Measurements from ENCODE around the gene FIGNL2.

The FIGNL2 gene

GRCh38 chr12:51822261-51822616 is 26.3 kb downstream of the FIGNL2 start:
- Histone ChIP-seq H3K27me3 (replicated peaks; ENCODE audit: control insufficient read depth, insufficient read depth, low read length) (no peaks in the 10 kb centered on the region; the same call in 1 of the 2 replicates), H3K4me3 (replicated peaks; ENCODE audit: low read depth, low read length) (no peak overlapping the region), H3K36me3 (ENCODE audit: control insufficient read depth, insufficient read depth, low read length) (no peaks in the 10 kb centered on the region)
- TF ChIP-seq CTCF (IDR thresholded peaks at IDR 0.05; ENCODE audit: insufficient read depth, low read length, poor library complexity, severe bottlenecking), result no peak
- DNase-seq (ENCODE audit: extremely low read depth, insufficient read length), result no peak

GRCh38 chr12:51821440-51822260 is 26.9 kb downstream of the FIGNL2 start:
- TF ChIP-seq CTCF (IDR thresholded peaks at IDR 0.05; ENCODE audit: insufficient read depth, low read length, poor library complexity, severe bottlenecking), result no peak
- Histone ChIP-seq H3K27me3 (replicated peaks; ENCODE audit: control insufficient read depth, insufficient read depth, low read length) (no peaks in the 10 kb centered on the region; the same call in 1 of the 2 replicates), H3K4me3 (replicated peaks; ENCODE audit: low read depth, low read length) (no peak overlapping the region), H3K36me3 (ENCODE audit: control insufficient read depth, insufficient read depth, low read length) (no peaks in the 10 kb centered on the region)
- no peak for DNase-seq (ENCODE audit: extremely low read depth, insufficient read length)

- H3K36me3 ChIP-seq (ENCODE audit: control insufficient read depth, insufficient read depth, low read length), result no peaks in the 10 kb centered on the region
- H3K27me3 ChIP-seq (replicated peaks; ENCODE audit: control insufficient read depth, insufficient read depth, low read length), result no peaks in the 10 kb centered on the region; the same call in 1 of the 2 replicates
- no peak overlapping the region for H3K4me3 ChIP-seq (replicated peaks; ENCODE audit: low read depth, low read length)
- peak; percentile 55 for DNase-seq (ENCODE audit: extremely low read depth, insufficient read length)
- no peak for TF ChIP-seq CTCF (IDR thresholded peaks at IDR 0.05; ENCODE audit: insufficient read depth, low read length, poor library complexity, severe bottlenecking)
Measured at GRCh38 chr12:51820526-51821439, 27.7 kb downstream of the FIGNL2 start.

- no peaks in the 10 kb centered on the region for H3K36me3 ChIP-seq (ENCODE audit: control insufficient read depth, insufficient read depth, low read length)
- no peaks in the 10 kb centered on the region; the same call in 1 of the 2 replicates for H3K27me3 ChIP-seq (replicated peaks; ENCODE audit: control insufficient read depth, insufficient read depth, low read length)
- no peak for DNase-seq (ENCODE audit: extremely low read depth, insufficient read length)
- no peak overlapping the region for H3K4me3 ChIP-seq (replicated peaks; ENCODE audit: low read depth, low read length)
- TF ChIP-seq CTCF (IDR thresholded peaks at IDR 0.05; ENCODE audit: insufficient read depth, low read length, poor library complexity, severe bottlenecking), result no peak
Measured at GRCh38 chr12:51819736-51820525, 28.6 kb downstream of the FIGNL2 start.

- H3K27me3 ChIP-seq (replicated peaks; ENCODE audit: control insufficient read depth, insufficient read depth, low read length), result no peaks in the 10 kb centered on the region; the same call in 1 of the 2 replicates
- TF ChIP-seq CTCF (IDR thresholded peaks at IDR 0.05; ENCODE audit: insufficient read depth, low read length, poor library complexity, severe bottlenecking), result no peak
- H3K36me3 ChIP-seq (ENCODE audit: control insufficient read depth, insufficient read depth, low read length), result no peaks in the 10 kb centered on the region
- DNase-seq (ENCODE audit: extremely low read depth, insufficient read length), result no peak
- no peak overlapping the region for H3K4me3 ChIP-seq (replicated peaks; ENCODE audit: low read depth, low read length)
Measured at GRCh38 chr12:51818566-51819300, 29.8 kb downstream of the FIGNL2 start.

Measured in GM06990 (cell line).